MM.1S (cell line): ENCODE results near the gene BEND5.

Source experiments
- DNase-seq: peaks from one replicate; pipeline ENCODE4 v3.0.0-alpha.2; 2015
- H2AFZ ChIP-seq: fragments of 300-600 bp; sonication (generic); 2 replicates; pipeline ENCODE4 v1.6.0; 2016; ENCODE audit warnings: antibody characterized with exemption, low read length
- H3F3A ChIP-seq: fragments of 300-600 bp; sonication (generic); 2 replicates; pipeline ENCODE4 v1.6.1; 2016; ENCODE audit warnings: mild to moderate bottlenecking, antibody characterized with exemption, low read length, moderate library complexity, mixed read lengths; ENCODE audit not compliant: insufficient read depth
- H3K27ac ChIP-seq: fragments of 300-600 bp; sonication (generic); 2 replicates; pipeline ENCODE4 v1.5.1; 2016; ENCODE audit warnings: mild to moderate bottlenecking, low read length
- H3K27me3 ChIP-seq: fragments of 300-600 bp; sonication (generic); replicated peaks from 2 replicates; pipeline ENCODE4 v1.6.0; 2016; ENCODE audit warnings: low read length; ENCODE audit not compliant: insufficient read depth
- H3K36me3 ChIP-seq: fragments of 300-600 bp; sonication (generic); replicated peaks from 2 replicates; pipeline ENCODE4 v1.6.1; 2016; ENCODE audit warnings: mild to moderate bottlenecking, low read length, mixed read lengths; ENCODE audit not compliant: insufficient read depth
- H3K4me1 ChIP-seq: fragments of 300-600 bp; sonication (generic); 2 replicates; pipeline ENCODE4 v1.6.1; 2016; ENCODE audit warnings: low read length, mixed read lengths
- H3K4me2 ChIP-seq: fragments of 300-600 bp; sonication (generic); 2 replicates; pipeline ENCODE4 v1.6.0; 2016; ENCODE audit warnings: low read depth, low read length
- H3K4me3 ChIP-seq: fragments of 300-600 bp; sonication (generic); 2 replicates; pipeline ENCODE4 v1.5.1; 2016; ENCODE audit warnings: low read length, mixed read lengths
- H3K79me2 ChIP-seq: fragments of 300-600 bp; sonication (generic); 2 replicates; pipeline ENCODE4 v1.6.1; 2016; ENCODE audit warnings: mixed run types, low read length, mixed read lengths
- H3K9ac ChIP-seq: fragments of 300-600 bp; sonication (generic); 2 replicates; pipeline ENCODE4 v1.6.1; 2016; ENCODE audit warnings: low read length, mixed read lengths
- H3K9me2 ChIP-seq: fragments of 300-600 bp; sonication (generic); replicated peaks from 2 replicates; pipeline ENCODE4 v1.6.1; 2016; ENCODE audit warnings: mild to moderate bottlenecking, low read length, mixed read lengths; ENCODE audit not compliant: insufficient read depth
- H3K9me3 ChIP-seq: fragments of 300-600 bp; sonication (generic); replicated peaks from 2 replicates; pipeline ENCODE4 v1.6.1; 2016; ENCODE audit warnings: mild to moderate bottlenecking, low read length, mixed read lengths; ENCODE audit not compliant: insufficient read depth
- H4K20me1 ChIP-seq: fragments of 300-600 bp; sonication (generic); 2 replicates; pipeline ENCODE4 v1.6.1; 2016; ENCODE audit warnings: mild to moderate bottlenecking, low read length, moderate library complexity, mixed read lengths; ENCODE audit not compliant: insufficient read depth
- EZH2 ChIP-seq: fragments of 300-600 bp; sonication (generic); optimal IDR thresholded peaks from 2 replicates; pipeline ENCODE3; 2017; ENCODE audit warnings: low read depth, mild to moderate bottlenecking, antibody characterized with exemption, low read length, mixed read lengths
- EZH2phosphoT487 ChIP-seq: fragments of 300-600 bp; sonication (generic); IDR thresholded peaks from 2 replicates; pipeline ENCODE4 v1.6.1; 2018; ENCODE audit warnings: antibody characterized with exemption, low read length
- TF ChIP-seq, protein P1 (sequence below): fragments of 300-600 bp; sonication (generic); IDR thresholded peaks from 2 replicates; pipeline ENCODE4 v1.5.1; 2016; ENCODE audit warnings: antibody characterized with exemption, low read length, mixed read lengths

The BEND5 gene

DNA sequence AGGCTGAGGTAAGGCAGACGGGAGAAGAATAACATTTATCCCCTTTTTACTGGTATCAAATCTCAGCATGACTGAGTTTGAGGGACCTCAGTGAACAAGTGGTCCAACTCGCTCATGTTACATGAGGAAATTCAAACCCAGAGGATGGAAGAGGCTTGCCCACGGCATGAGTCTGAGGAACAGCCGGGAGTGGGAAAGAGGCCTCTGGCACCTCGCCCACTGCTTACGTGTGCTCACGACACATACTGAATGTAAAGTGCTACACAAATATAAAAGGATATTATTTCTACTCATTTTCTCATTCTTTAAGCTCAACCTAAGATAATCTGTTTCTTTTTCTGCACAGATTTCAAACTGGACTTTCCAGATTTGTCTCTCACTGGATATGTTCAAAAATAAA is 14.7 kb downstream of the BEND5 start:
- no peaks in the 10 kb centered on the region for H3K9me3 ChIP-seq
- H3F3A ChIP-seq: no peaks in the 10 kb centered on the region
- H3K27ac ChIP-seq: no peak overlapping the region
- H2AFZ ChIP-seq: no peak overlapping the region
- no peaks in the 10 kb centered on the region for H3K27me3 ChIP-seq
- TF ChIP-seq EZH2phosphoT487 (no peak), EZH2 (no peak)
- TF ChIP-seq, protein P1, sequence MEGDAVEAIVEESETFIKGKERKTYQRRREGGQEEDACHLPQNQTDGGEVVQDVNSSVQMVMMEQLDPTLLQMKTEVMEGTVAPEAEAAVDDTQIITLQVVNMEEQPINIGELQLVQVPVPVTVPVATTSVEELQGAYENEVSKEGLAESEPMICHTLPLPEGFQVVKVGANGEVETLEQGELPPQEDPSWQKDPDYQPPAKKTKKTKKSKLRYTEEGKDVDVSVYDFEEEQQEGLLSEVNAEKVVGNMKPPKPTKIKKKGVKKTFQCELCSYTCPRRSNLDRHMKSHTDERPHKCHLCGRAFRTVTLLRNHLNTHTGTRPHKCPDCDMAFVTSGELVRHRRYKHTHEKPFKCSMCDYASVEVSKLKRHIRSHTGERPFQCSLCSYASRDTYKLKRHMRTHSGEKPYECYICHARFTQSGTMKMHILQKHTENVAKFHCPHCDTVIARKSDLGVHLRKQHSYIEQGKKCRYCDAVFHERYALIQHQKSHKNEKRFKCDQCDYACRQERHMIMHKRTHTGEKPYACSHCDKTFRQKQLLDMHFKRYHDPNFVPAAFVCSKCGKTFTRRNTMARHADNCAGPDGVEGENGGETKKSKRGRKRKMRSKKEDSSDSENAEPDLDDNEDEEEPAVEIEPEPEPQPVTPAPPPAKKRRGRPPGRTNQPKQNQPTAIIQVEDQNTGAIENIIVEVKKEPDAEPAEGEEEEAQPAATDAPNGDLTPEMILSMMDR: no peak
- H3K9me2 ChIP-seq: no peaks in the 10 kb centered on the region
- no peak overlapping the region for H3K4me2 ChIP-seq
- H4K20me1 ChIP-seq: no peaks in the 10 kb centered on the region
- no peaks in the 10 kb centered on the region for H3K79me2 ChIP-seq
- H3K9ac ChIP-seq: no peak overlapping the region
- DNase-seq: no peak
- H3K36me3 ChIP-seq: no peaks in the 10 kb centered on the region
- peaks cover 7% of the 10 kb centered on the region for H3K4me1 ChIP-seq
- no peak overlapping the region for H3K4me3 ChIP-seq

DNA sequence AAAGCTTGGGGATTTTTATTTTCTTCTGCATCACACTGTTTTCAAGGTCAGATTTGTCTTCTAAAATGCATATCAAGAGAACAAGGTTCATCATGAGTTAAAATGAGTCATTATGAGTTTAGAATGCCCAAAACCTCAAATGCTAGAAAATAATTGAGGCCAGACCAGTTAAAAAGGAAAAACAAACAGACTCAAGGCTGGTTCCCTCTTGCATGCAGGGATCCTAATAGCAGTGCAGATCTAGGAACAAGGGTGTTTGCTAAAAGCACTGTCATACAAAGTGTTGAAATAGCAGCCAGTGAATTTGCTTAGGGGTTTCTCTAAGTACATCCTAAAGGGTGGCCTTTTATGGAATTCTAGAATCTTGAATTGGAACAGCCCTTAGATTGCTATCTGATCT is 15.3 kb downstream of the BEND5 start:
- no peaks in the 10 kb centered on the region for H3K79me2 ChIP-seq
- H3K4me2 ChIP-seq: no peak overlapping the region
- H4K20me1 ChIP-seq: no peaks in the 10 kb centered on the region
- peaks cover 7% of the 10 kb centered on the region for H3K4me1 ChIP-seq
- DNase-seq: no peak
- H3K9me3 ChIP-seq: no peaks in the 10 kb centered on the region
- no peaks in the 10 kb centered on the region for H3K9me2 ChIP-seq
- no peak overlapping the region for H2AFZ ChIP-seq
- H3K27ac ChIP-seq: no peak overlapping the region
- H3K4me3 ChIP-seq: no peak overlapping the region
- TF ChIP-seq EZH2 (no peak), EZH2phosphoT487 (no peak)
- TF ChIP-seq, protein P1: no peak
- no peaks in the 10 kb centered on the region for H3F3A ChIP-seq
- H3K27me3 ChIP-seq: no peaks in the 10 kb centered on the region
- H3K36me3 ChIP-seq: no peaks in the 10 kb centered on the region
- H3K9ac ChIP-seq: no peak overlapping the region

DNA sequence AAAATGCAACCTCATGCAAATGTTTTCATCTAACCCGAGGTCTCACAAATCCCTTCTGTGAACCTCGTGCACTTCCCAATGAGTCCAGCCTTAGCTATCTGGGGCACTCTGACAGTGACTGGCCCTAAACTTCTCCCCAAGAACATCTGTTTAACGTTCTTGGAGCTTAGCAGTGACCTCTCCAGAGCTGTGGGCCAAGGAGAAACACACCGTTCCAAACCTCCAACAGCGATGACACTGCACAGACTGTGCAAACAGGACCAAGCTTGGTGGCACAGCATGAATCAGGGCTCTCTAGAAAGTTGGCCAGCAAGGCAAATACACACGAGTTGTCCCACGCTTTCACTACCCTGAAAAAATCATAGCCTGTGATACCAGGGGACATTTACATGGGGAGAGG is 15.8 kb downstream of the BEND5 start:
- Histone ChIP-seq H3F3A (no peaks in the 10 kb centered on the region), H3K79me2 (no peaks in the 10 kb centered on the region), H3K9ac (no peak overlapping the region), H3K4me2 (no peak overlapping the region), H2AFZ (no peak overlapping the region), H4K20me1 (no peaks in the 10 kb centered on the region), H3K9me2 (no peaks in the 10 kb centered on the region), H3K36me3 (no peaks in the 10 kb centered on the region), H3K4me1 (peaks cover 7% of the 10 kb centered on the region), H3K27ac (no peak overlapping the region), H3K9me3 (no peaks in the 10 kb centered on the region), H3K4me3 (no peak overlapping the region), H3K27me3 (no peaks in the 10 kb centered on the region)
- DNase-seq: no peak
- TF ChIP-seq EZH2phosphoT487 (no peak), EZH2 (no peak)
- TF ChIP-seq, protein P1: no peak
